Fibroblast of mammary gland (primary cell): ENCODE data around the gene BTN2A1.
"Not testable (repeated sequence)": the region's sequence is repeated elsewhere in the genome, so short reads cannot be mapped to it uniquely, and the experiment has no call there.

Source experiments
- DNase-seq: peaks from one replicate; pipeline ENCODE4 v3.0.0-alpha.2; 2010; ENCODE audit warnings: low read depth
- H3K4me3 ChIP-seq: 2 replicates; pipeline ENCODE4 v1.5.1; 2011; ENCODE audit warnings: low read depth, mild to moderate bottlenecking, low read length, moderate library complexity; ENCODE audit not compliant: control insufficient read depth
- TF ChIP-seq, protein P1 (sequence below): conservative IDR thresholded peaks from 2 replicates; pipeline ENCODE4 v1.5.1; 2011; ENCODE audit warnings: low read depth, low read length, inconsistent platforms; ENCODE audit not compliant: control insufficient read depth, insufficient read depth

The BTN2A1 gene

DNA sequence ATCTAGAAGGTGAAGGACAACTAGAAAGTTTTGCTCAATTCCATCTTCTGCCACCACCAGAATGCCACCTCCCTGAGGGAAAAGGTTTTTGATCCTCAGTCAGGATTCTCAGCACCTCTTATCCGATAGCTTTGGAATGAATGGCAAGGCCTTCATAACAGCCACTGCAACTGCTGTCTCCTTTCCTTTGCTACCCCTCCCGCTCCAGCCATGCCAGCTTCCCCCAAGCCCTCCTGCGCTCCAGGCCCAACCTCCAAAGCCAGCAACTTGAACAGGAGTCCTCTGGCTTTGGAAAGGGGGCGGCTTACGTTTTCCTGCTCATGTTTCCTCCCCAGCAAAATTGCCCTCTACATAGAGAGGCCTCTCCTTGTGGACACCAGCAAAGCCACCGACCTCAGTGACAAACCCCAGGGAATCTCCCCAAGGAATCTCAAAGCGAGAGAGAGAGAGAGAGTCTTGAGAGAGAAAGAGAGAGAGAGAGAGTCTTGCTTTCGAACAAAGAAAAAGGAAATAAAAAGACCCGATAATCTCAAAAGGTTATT is 420 bp upstream of the BTN2A1 start:
- peak overlapping the region; percentile 98 for H3K4me3 ChIP-seq
- TF ChIP-seq, protein P1, sequence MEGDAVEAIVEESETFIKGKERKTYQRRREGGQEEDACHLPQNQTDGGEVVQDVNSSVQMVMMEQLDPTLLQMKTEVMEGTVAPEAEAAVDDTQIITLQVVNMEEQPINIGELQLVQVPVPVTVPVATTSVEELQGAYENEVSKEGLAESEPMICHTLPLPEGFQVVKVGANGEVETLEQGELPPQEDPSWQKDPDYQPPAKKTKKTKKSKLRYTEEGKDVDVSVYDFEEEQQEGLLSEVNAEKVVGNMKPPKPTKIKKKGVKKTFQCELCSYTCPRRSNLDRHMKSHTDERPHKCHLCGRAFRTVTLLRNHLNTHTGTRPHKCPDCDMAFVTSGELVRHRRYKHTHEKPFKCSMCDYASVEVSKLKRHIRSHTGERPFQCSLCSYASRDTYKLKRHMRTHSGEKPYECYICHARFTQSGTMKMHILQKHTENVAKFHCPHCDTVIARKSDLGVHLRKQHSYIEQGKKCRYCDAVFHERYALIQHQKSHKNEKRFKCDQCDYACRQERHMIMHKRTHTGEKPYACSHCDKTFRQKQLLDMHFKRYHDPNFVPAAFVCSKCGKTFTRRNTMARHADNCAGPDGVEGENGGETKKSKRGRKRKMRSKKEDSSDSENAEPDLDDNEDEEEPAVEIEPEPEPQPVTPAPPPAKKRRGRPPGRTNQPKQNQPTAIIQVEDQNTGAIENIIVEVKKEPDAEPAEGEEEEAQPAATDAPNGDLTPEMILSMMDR = no peak
- DNase-seq = no peak

DNA sequence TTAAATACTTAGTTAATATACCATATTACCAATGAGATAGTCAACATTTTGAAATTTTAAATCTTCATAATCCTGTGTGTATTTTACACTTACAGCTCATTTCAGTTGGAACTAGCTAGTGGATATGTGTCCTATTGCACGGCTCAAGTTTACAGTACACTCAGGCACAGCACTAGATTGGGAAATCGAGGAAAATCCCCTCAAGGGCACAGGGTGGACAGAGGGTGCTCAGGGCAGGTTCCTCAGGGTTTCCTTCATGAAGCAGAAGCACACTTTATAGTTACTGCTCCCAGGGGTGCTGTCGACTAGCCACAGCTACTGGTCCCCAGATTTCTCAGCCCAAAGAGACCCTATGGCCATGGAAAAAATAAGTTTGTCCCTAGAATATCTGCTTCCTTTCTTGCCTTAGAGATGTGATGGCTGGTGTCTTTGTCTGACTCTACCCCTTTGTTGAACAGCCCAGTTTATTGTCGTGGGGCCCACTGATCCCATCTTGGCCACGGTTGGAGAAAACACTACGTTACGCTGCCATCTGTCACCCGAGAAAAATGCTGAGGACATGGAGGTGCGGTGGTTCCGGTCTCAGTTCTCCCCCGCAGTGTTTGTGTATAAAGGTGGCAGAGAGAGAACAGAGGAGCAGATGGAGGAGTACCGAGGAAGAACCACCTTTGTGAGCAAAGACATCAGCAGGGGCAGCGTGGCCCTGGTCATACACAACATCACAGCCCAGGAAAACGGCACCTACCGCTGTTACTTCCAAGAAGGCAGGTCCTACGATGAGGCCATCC is 1.5 kb downstream of the BTN2A1 start:
- TF ChIP-seq, protein P1 = no peak
- DNase-seq = no peak
- H3K4me3 ChIP-seq = peak overlapping the region; percentile 98

DNA sequence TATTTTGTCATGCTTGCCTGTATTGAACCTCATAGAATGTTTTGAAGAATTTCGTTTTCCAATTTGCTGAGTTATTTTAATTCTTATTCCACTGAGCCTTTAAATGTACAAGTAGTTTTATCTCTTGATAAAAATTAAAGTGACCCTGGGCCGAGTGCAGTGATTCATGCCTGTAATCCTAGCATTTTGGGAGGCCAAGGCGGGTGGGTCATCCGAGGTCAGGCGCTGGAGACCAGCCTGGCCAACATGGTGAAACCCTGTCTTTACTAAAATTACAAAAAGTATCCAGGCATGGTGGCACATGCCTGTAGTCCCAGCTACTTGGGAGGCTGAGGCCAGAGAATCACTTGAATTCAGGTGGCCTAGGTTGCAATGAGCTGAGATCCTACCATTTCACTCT is 3.6 kb downstream of the BTN2A1 start:
- DNase-seq, H3K4me3 ChIP-seq: not testable (repeated sequence)

DNA sequence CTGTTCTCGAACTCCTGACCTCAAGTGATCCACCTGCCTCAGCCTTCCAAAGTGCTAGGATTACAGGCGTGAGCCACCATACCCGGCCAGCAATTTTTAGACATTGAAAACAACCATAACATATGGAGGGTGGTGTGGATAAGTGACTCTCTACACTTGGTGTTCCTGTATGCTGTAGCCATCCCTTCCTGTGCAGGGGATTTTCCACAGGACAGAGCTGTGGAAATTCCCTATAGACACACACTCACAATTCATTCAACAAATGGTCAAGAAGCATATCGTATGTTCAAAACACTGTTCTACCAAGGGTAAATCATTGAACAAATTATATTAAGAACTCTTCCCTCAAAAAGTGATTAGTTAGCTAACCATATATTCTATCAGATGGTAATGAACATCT is 6.3 kb downstream of the BTN2A1 start:
- TF ChIP-seq, protein P1 = no peak
- H3K4me3 ChIP-seq = no peak overlapping the region
- DNase-seq = no peak

DNA sequence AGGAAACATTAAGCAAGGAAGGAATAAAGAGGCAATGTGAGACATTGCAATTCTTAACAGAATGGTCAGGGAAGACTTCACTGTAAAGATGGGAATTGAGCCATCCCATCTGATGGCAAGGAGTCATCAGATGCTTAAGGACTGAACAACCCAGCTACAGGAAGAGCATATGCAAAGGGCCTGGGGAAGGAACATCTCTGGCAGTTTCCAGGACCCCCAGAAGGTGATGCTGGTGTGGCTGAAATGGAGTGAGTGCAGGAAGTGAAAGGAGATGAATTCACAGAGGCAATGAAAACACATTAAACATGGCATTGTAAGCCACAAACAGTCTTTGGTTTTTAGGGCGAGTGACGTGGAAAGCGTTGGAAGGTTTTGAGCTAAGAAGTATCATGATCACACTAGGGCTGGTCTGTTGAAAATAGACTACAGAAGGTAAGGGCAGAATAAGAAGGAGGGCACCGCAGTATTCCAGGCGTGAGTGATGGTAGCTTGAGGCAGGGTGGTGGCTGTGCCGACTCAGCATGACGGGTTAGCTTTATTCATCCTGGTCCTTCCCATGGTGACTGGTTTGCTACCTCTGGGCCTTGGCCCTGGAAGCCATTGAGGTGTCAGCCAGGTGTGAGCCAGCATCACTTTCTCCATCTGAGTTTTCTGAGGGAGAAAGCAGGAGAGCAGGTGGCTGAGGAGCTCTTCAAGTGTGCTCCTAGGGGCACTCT is 6.8 kb downstream of the BTN2A1 start:
- H3K4me3 ChIP-seq = no peak overlapping the region
- no peak for DNase-seq
- TF ChIP-seq, protein P1 = no peak

DNA sequence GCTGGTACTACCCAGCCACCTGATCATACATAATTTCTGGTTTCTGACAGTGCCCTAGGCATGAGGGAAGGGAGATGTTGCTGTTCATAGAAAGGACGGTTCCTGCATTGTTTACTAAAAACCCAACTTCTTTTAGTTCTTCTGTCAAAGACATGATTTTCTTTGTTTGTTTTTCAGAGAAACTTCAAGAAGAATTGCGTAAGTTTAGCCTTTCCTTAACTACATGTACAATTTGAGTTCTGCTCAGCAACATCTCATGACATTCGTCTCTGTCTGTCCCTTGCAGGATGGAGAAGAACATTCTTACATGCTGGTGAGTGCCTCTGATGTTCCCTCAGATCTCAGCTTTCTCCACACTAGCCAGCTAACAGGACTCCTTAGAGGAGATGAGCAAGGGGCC is 8.0 kb downstream of the BTN2A1 start:
- TF ChIP-seq, protein P1 = no peak
- no peak overlapping the region for H3K4me3 ChIP-seq
- no peak for DNase-seq

DNA sequence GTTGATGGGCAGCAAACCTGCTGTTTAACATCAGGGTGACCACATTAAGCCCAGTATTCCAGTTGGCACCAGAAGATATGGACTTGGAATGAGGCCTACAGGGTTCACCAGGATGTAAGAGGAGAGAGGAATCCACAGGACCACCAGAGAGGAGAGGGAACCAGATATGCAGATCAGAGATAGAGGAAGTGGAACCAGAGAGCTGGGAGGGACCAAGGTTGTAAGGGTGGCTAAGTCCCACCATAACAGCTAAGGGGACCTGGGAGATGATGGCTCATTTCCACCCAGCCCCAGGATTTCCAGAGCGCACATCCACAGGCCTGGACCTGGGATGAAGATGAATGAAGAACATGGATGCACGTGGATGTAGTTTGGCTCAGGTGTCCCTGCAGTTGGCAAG is 11.1 kb downstream of the BTN2A1 start:
- TF ChIP-seq, protein P1 = no peak
- H3K4me3 ChIP-seq = no peak overlapping the region
- no peak for DNase-seq
